ENCODE measurements around the gene DIP2C. TPM values are rescaled to one million over a fixed set of nuclear protein-coding genes. Genes with fewer than 3 reads are reported as not detected.
A peak's percentile ranks its signal among the peaks of the same experiment; 100 is the strongest.
"Not testable (repeated sequence)": the region's sequence is repeated elsewhere in the genome, so short reads cannot be mapped to it uniquely, and the experiment has no call there.

The DIP2C gene
- total RNA-seq, 6 experiments from 2014 or later = 23.2 to 28.9 (median 26.3) TPM

GRCh38 chr10:516764-517163, 172.7 kb downstream of the DIP2C start:
- no peaks in the 10 kb centered on the region; the same call in 1 of the 2 replicates for H3K36me3 Mint-ChIP-seq (ENCODE audit: low read depth)
- H3K9me3 Mint-ChIP-seq = no peaks in the 10 kb centered on the region
- H3K27ac Mint-ChIP-seq = peak overlapping the region; percentile 6; the same call in 1 of the 2 replicates
- no peak for DNase-seq
- TF ChIP-seq CTCF (IDR thresholded peaks at IDR 0.05) = no peak
- peaks cover 31% of the 10 kb centered on the region for H3K4me1 Mint-ChIP-seq (ENCODE audit: low read depth)
- no peak overlapping the region for H3K4me3 Mint-ChIP-seq
- H3K27me3 Mint-ChIP-seq (ENCODE audit: insufficient read depth) = peaks cover 1% of the 10 kb centered on the region; the same call in 1 of the 2 replicates

- H3K27me3 Mint-ChIP-seq (ENCODE audit: insufficient read depth) = peaks cover 1% of the 10 kb centered on the region; the same call in 1 of the 2 replicates
- DNase-seq = no peak
- H3K4me1 Mint-ChIP-seq (ENCODE audit: low read depth) = peaks cover 28% of the 10 kb centered on the region
- peak overlapping the region; percentile 45; the same call in 1 of the 2 replicates for H3K27ac Mint-ChIP-seq
- H3K9me3 Mint-ChIP-seq = no peaks in the 10 kb centered on the region
- H3K4me3 Mint-ChIP-seq = no peak overlapping the region
- TF ChIP-seq CTCF (IDR thresholded peaks at IDR 0.05) = no peak
- H3K36me3 Mint-ChIP-seq (ENCODE audit: low read depth) = no peaks in the 10 kb centered on the region; the same call in 1 of the 2 replicates
Measured at GRCh38 chr10:515674-516073, 173.8 kb downstream of the DIP2C start.

- Mint-ChIP-seq H3K27ac (no peak overlapping the region), H3K9me3 (no peaks in the 10 kb centered on the region), H3K4me1 (ENCODE audit: low read depth) (peaks cover 20% of the 10 kb centered on the region), H3K4me3 (no peak overlapping the region), H3K36me3 (ENCODE audit: low read depth) (no peaks in the 10 kb centered on the region; the same call in 1 of the 2 replicates), H3K27me3 (ENCODE audit: insufficient read depth) (peaks cover 4% of the 10 kb centered on the region)
- TF ChIP-seq CTCF (IDR thresholded peaks at IDR 0.05) = no peak
- DNase-seq = no peak
Measured at GRCh38 chr10:514137-514671, 175.3 kb downstream of the DIP2C start.

- Mint-ChIP-seq H3K4me1 (ENCODE audit: low read depth) (peaks cover 20% of the 10 kb centered on the region), H3K36me3 (ENCODE audit: low read depth) (no peaks in the 10 kb centered on the region; the same call in 1 of the 2 replicates), H3K27ac (peak overlapping the region; percentile 0; the same call in 1 of the 2 replicates), H3K9me3 (no peaks in the 10 kb centered on the region), H3K27me3 (ENCODE audit: insufficient read depth) (peaks cover 4% of the 10 kb centered on the region), H3K4me3 (no peak overlapping the region)
- no peak for TF ChIP-seq CTCF (IDR thresholded peaks at IDR 0.05)
- no peak for DNase-seq
Measured at GRCh38 chr10:513393-513792, 176.1 kb downstream of the DIP2C start.

- not testable (repeated sequence) for H3K36me3 Mint-ChIP-seq (ENCODE audit: low read depth); DNase-seq; H3K27me3 Mint-ChIP-seq (ENCODE audit: insufficient read depth); H3K9me3 Mint-ChIP-seq; H3K4me3 Mint-ChIP-seq; H3K27ac Mint-ChIP-seq
- H3K4me1 Mint-ChIP-seq (ENCODE audit: low read depth) = peaks cover 20% of the 10 kb centered on the region
Measured at GRCh38 chr10:512661-513060, 176.8 kb downstream of the DIP2C start.

GRCh38 chr10:511849-512191, 177.6 kb downstream of the DIP2C start:
- Mint-ChIP-seq H3K9me3 (no peaks in the 10 kb centered on the region), H3K27me3 (ENCODE audit: insufficient read depth) (peaks cover 6% of the 10 kb centered on the region), H3K4me3 (no peak overlapping the region), H3K27ac (peak overlapping the region; percentile 80; the same call in 1 of the 2 replicates), H3K36me3 (ENCODE audit: low read depth) (no peaks in the 10 kb centered on the region), H3K4me1 (ENCODE audit: low read depth) (peaks cover 20% of the 10 kb centered on the region)
- DNase-seq = no peak
- no peak for TF ChIP-seq CTCF (IDR thresholded peaks at IDR 0.05)

Data from HFFc6 (cell line).